Glutamatergic neuron (in vitro differentiated cells): ENCODE data around the gene KRTAP5-3. TPM values are rescaled to one million over a fixed set of nuclear protein-coding genes. Genes with fewer than 3 reads are reported as not detected.
"Not testable (repeated sequence)": the region's sequence is repeated elsewhere in the genome, so short reads cannot be mapped to it uniquely, and the experiment has no call there.

Experiments used
- DNase-seq: peaks from one replicate; pipeline ENCODE4 v3.0.0; 2022
- H3K27ac Mint-ChIP-seq: one replicate; pipeline ENCODE4 v1.8.0; 2020; ENCODE audit warnings: mild to moderate bottlenecking, mixed read lengths, inconsistent platforms; ENCODE audit not compliant: unreplicated experiment
- H3K27me3 Mint-ChIP-seq: one replicate; pipeline ENCODE4 v1.8.0; 2020; ENCODE audit warnings: mild to moderate bottlenecking, moderate library complexity, mixed read lengths, inconsistent platforms; ENCODE audit not compliant: unreplicated experiment
- H3K36me3 Mint-ChIP-seq: one replicate; pipeline ENCODE4 v1.8.0; 2020; ENCODE audit warnings: mild to moderate bottlenecking, mixed read lengths, inconsistent platforms; ENCODE audit not compliant: unreplicated experiment
- H3K4me1 Mint-ChIP-seq: one replicate; pipeline ENCODE4 v1.8.0; 2020; ENCODE audit warnings: mild to moderate bottlenecking, low read depth, mixed read lengths, inconsistent platforms; ENCODE audit not compliant: unreplicated experiment
- H3K4me3 Mint-ChIP-seq: one replicate; pipeline ENCODE4 v1.8.0; 2020; ENCODE audit warnings: mild to moderate bottlenecking, mixed read lengths, inconsistent platforms; ENCODE audit not compliant: unreplicated experiment
- H3K9me3 Mint-ChIP-seq: one replicate; pipeline ENCODE4 v1.8.0; 2020; ENCODE audit warnings: mild to moderate bottlenecking, moderate library complexity, mixed read lengths, inconsistent platforms; ENCODE audit not compliant: unreplicated experiment
- total RNA-seq: library from RNA; stranded (reverse); fragmentation: NEBNext Ultra II Directional; extraction: Animal tissue kit (Norgen Biotek cat#: 25700); gene quantifications from one replicate; pipeline ENCODE4 v1.2.1, GENCODE V29; 2021; ENCODE audit not compliant: unreplicated experiment
- TF ChIP-seq, protein P1 (sequence below): fragments of 200-600 bp; sonication (generic); IDR thresholded peaks from one replicate; pipeline ENCODE4 v1.5.0; 2021; ENCODE audit not compliant: partially characterized antibody, unreplicated experiment

Gene KRTAP5-3
- total RNA-seq, 1 donor from 2014 or later, result not detected

DNA sequence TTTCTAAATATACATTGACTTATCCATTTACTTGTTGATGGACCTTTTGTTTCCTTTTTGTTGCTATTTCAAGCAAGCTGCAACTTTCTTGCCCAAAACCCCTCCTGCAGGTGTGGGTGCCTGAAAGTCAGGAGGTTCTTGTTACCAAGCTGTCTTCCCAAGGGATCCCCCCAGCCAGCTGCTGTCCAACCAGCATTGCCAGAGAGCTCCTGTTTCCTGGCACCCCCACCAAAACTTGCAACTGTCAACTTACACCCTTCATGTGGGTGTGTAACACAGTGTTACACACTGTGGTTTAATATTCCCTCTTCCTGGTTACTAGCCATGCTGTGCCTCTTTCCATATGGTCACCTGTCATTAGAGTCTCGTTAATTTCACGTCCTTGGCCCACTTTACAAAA, 21.6 kb downstream of the KRTAP5-3 start:
- Mint-ChIP-seq H3K27me3 (peaks cover 5% of the 10 kb centered on the region), H3K4me3 (no peak overlapping the region), H3K9me3 (peaks cover 3% of the 10 kb centered on the region), H3K27ac (no peak overlapping the region), H3K4me1 (peaks cover 19% of the 10 kb centered on the region), H3K36me3 (peaks cover 12% of the 10 kb centered on the region)
- TF ChIP-seq, protein P1, sequence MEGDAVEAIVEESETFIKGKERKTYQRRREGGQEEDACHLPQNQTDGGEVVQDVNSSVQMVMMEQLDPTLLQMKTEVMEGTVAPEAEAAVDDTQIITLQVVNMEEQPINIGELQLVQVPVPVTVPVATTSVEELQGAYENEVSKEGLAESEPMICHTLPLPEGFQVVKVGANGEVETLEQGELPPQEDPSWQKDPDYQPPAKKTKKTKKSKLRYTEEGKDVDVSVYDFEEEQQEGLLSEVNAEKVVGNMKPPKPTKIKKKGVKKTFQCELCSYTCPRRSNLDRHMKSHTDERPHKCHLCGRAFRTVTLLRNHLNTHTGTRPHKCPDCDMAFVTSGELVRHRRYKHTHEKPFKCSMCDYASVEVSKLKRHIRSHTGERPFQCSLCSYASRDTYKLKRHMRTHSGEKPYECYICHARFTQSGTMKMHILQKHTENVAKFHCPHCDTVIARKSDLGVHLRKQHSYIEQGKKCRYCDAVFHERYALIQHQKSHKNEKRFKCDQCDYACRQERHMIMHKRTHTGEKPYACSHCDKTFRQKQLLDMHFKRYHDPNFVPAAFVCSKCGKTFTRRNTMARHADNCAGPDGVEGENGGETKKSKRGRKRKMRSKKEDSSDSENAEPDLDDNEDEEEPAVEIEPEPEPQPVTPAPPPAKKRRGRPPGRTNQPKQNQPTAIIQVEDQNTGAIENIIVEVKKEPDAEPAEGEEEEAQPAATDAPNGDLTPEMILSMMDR, result no peak
- no peak for DNase-seq

- H3K27ac Mint-ChIP-seq, H3K9me3 Mint-ChIP-seq, H3K27me3 Mint-ChIP-seq, H3K4me3 Mint-ChIP-seq, DNase-seq: not testable (repeated sequence)
- Mint-ChIP-seq H3K36me3 (peaks cover 23% of the 10 kb centered on the region), H3K4me1 (peaks cover 19% of the 10 kb centered on the region)
These were observed 23.4 kb downstream of the KRTAP5-3 start, which contains the start of gene KRTAP5-1 for GRCh38 chr11:1584661-1585370. Gene KRTAP5-1 (minus strand): TSS chr11:1585283. CDS start chr11:1585249, 34 bp downstream.

DNA sequence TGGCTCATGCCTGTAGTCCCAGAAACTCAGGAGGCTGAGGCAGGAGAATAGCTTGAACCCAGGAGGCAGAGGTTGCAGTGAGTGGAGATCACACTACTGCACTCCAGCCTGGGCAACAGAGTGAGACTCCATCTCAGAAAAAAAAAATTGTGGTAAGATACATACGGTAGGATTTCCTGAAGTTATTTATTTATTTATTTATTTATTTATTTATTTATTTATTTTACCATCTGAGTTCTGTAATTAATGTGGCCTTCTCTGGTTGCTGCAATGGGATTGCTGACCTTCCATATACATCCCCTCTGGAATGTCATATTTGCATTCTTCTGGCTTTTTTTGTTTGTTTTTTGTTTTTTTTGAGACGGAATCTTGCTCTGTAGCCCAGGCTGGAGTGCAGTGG, 25.4 kb downstream of the KRTAP5-3 start:
- H3K27ac Mint-ChIP-seq, H3K4me1 Mint-ChIP-seq, DNase-seq, H3K27me3 Mint-ChIP-seq, H3K4me3 Mint-ChIP-seq: not testable (repeated sequence)
- Mint-ChIP-seq H3K9me3 (peaks cover 13% of the 10 kb centered on the region), H3K36me3 (peaks cover 31% of the 10 kb centered on the region)

GRCh38 chr11:1581976-1582375, 26.3 kb downstream of the KRTAP5-3 start:
- no peak for DNase-seq
- H3K4me3 Mint-ChIP-seq, result no peak overlapping the region
- peaks cover 7% of the 10 kb centered on the region for H3K27me3 Mint-ChIP-seq
- H3K4me1 Mint-ChIP-seq, result peaks cover 10% of the 10 kb centered on the region
- no peak overlapping the region for H3K27ac Mint-ChIP-seq
- TF ChIP-seq, protein P1, result no peak
- H3K9me3 Mint-ChIP-seq, result peaks cover 13% of the 10 kb centered on the region
- peaks cover 31% of the 10 kb centered on the region for H3K36me3 Mint-ChIP-seq

DNA sequence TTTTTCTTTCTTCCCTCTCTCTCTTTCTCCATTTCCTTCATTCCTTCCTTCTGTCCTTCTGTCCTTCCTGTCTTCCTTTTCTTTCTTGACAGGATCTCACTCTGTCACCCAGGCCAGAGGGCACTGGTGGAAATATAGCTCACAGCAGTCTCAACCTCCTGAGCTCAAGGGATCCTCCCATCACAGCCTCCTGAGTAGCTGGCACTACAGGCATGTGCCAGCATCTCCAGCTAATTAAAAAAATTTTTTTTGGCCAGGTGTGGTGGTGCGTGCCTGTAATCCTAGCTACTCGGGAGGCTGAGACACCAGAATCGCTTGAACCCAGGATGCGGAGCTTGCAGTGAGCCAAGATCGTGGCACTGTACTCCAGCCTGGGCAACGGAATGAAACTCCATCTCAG, 31.4 kb downstream of the KRTAP5-3 start:
- Mint-ChIP-seq H3K9me3 (peaks cover 12% of the 10 kb centered on the region), H3K36me3 (peaks cover 28% of the 10 kb centered on the region), H3K27ac (no peak overlapping the region), H3K27me3 (peaks cover 12% of the 10 kb centered on the region), H3K4me3 (no peak overlapping the region), H3K4me1 (no peaks in the 10 kb centered on the region)
- TF ChIP-seq, protein P1, result no peak
- DNase-seq, result no peak

DNA sequence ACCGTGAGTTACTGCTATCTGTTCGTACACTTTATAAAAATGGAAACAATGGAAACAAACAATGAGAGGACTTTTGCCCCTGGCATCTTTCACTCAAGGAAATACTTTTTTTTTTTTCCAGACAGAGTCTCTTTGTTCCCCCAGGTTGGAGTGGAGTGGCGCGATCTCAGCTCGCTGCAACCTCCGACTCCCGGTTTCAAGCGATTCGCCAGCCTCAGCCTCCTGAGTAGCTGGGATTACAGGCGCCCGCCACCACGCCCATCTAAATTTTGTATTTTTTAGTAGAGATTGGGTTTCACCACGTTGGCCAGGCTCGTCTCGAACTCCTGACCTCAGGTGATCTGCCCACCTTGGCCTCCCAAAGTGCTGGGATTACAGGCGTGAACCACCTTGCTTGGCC, 32.5 kb downstream of the KRTAP5-3 start:
- DNase-seq, H3K9me3 Mint-ChIP-seq, H3K27ac Mint-ChIP-seq, H3K4me1 Mint-ChIP-seq: not testable (repeated sequence)
- Mint-ChIP-seq H3K27me3 (peaks cover 12% of the 10 kb centered on the region), H3K4me3 (peak overlapping the region; percentile 90), H3K36me3 (peaks cover 18% of the 10 kb centered on the region)
